CD14-positive monocyte (primary cell): ENCODE results near the gene TRIM31. TPM values are rescaled to one million over a fixed set of nuclear protein-coding genes. Genes with fewer than 3 reads are reported as not detected.

Experiments used
- DNase-seq, 3 donors: peaks; one replicate each; pipeline ENCODE4 v3.0.0-alpha.2; 2011 to 2022
- H2AFZ ChIP-seq: 2 replicates; pipeline ENCODE4 v1.6.0; 2012; ENCODE audit warnings: mild to moderate bottlenecking, low read depth, low read length, inconsistent platforms; ENCODE audit not compliant: insufficient read depth, poor library complexity, severe bottlenecking
- H3K27ac ChIP-seq, 2 donors: 1 replicate in 1 of 2; 2 replicates in 1 of 2; pipeline ENCODE4 v1.5.1; 2012 to 2013; ENCODE audit warnings: low read length in 2 of 2, control low read depth in 1 of 2, inconsistent platforms in 1 of 2, low read depth in 1 of 2, mild to moderate bottlenecking in 1 of 2
- H3K27me3 ChIP-seq, 2 donors: one replicate each; pipeline versions ENCODE4 v1.6.0 to v1.6.1; 2011 to 2013; ENCODE audit warnings: low read length in 2 of 2; ENCODE audit not compliant: control insufficient read depth in 2 of 2, insufficient read depth in 2 of 2
- H3K36me3 ChIP-seq, 2 donors: replicated peaks in 1 of 2; 1 replicate in 1 of 2; 2 replicates in 1 of 2; pipeline versions ENCODE4 v1.5.1 to v1.6.1; 2012 to 2013; ENCODE audit warnings: low read length in 2 of 2, control low read depth in 1 of 2, inconsistent platforms in 1 of 2, mild to moderate bottlenecking in 1 of 2; ENCODE audit not compliant: insufficient read depth in 2 of 2, control insufficient read depth in 1 of 2
- H3K4me1 ChIP-seq, 2 donors: 1 replicate in 1 of 2; 2 replicates in 1 of 2; pipeline versions ENCODE4 v1.5.1 to v1.6.1; 2012 to 2013; ENCODE audit warnings: low read length in 2 of 2, control low read depth in 1 of 2, inconsistent platforms in 1 of 2, mild to moderate bottlenecking in 1 of 2, moderate library complexity in 1 of 2; ENCODE audit not compliant: insufficient read depth in 2 of 2, control insufficient read depth in 1 of 2
- H3K4me2 ChIP-seq: replicated peaks from 2 replicates; pipeline ENCODE3; 2012; ENCODE audit warnings: low read length, moderate library complexity, mild to moderate bottlenecking; ENCODE audit not compliant: poor library complexity, severe bottlenecking; ENCODE audit errors: extremely low read depth
- H3K4me3 ChIP-seq, 3 experiments: fragments of 200-600 bp in 1 of 3; sonication (generic) in 1 of 3; replicated peaks in 1 of 3; 1 replicate in 2 of 3; 2 replicates in 1 of 3; pipeline ENCODE4 v1.5.1; 2011 to 2013; ENCODE audit warnings: low read length in 3 of 3, mild to moderate bottlenecking in 3 of 3, control low read depth in 2 of 3, low read depth in 2 of 3, inconsistent platforms in 1 of 3, moderate library complexity in 1 of 3
- H3K79me2 ChIP-seq: 2 replicates; pipeline ENCODE4 v1.6.0; 2012; ENCODE audit warnings: mild to moderate bottlenecking, control low read depth, inconsistent platforms, low read length, moderate library complexity; ENCODE audit not compliant: insufficient read depth
- H3K9ac ChIP-seq: 2 replicates; pipeline ENCODE4 v1.6.0; 2017; ENCODE audit warnings: low read length, mild to moderate bottlenecking; ENCODE audit not compliant: insufficient read depth, poor library complexity, severe bottlenecking
- H3K9me3 ChIP-seq, 2 donors: replicated peaks in 1 of 2; 1 replicate in 1 of 2; 2 replicates in 1 of 2; pipeline versions ENCODE4 v1.5.1 to v1.6.1; 2012 to 2013; ENCODE audit warnings: low read length in 2 of 2, control low read depth in 1 of 2; ENCODE audit not compliant: control insufficient read depth in 1 of 2, insufficient read depth in 1 of 2
- H4K20me1 ChIP-seq: 2 replicates; pipeline ENCODE4 v1.6.0; 2012; ENCODE audit warnings: mild to moderate bottlenecking, low read length, control low read depth, moderate library complexity; ENCODE audit not compliant: insufficient read depth
- H3K27ac Mint-ChIP-seq, 7 donors: one replicate each; pipeline ENCODE4 v1.8.0; 2020; ENCODE audit warnings: mild to moderate bottlenecking in 7 of 7, mixed read lengths in 7 of 7, moderate library complexity in 6 of 7, inconsistent platforms in 2 of 7
- H3K27me3 Mint-ChIP-seq, 3 donors: one replicate each; pipeline ENCODE4 v1.8.0; 2021 to 2022; ENCODE audit warnings: low read depth in 3 of 3, mild to moderate bottlenecking in 3 of 3, mixed read lengths in 3 of 3, moderate library complexity in 3 of 3, inconsistent platforms in 1 of 3
- H3K36me3 Mint-ChIP-seq, 2 donors: one replicate each; pipeline ENCODE4 v1.8.0; 2020; ENCODE audit warnings: mixed read lengths in 2 of 2, inconsistent platforms in 1 of 2, mild to moderate bottlenecking in 1 of 2
- H3K4me1 Mint-ChIP-seq: one replicate; pipeline ENCODE4 v1.8.0; 2020; ENCODE audit warnings: mild to moderate bottlenecking, mixed read lengths
- H3K4me3 Mint-ChIP-seq, 2 donors: one replicate each; pipeline ENCODE4 v1.8.0; 2020; ENCODE audit warnings: mild to moderate bottlenecking in 2 of 2, mixed read lengths in 2 of 2, moderate library complexity in 1 of 2
- H3K9me3 Mint-ChIP-seq, 7 donors: one replicate each; pipeline ENCODE4 v1.8.0; 2020 to 2022; ENCODE audit warnings: mixed read lengths in 7 of 7, mild to moderate bottlenecking in 6 of 7, moderate library complexity in 6 of 7, inconsistent platforms in 2 of 7
- WGBS: methylation state at CpG from one replicate; pipeline ENCODE4 v1.1.5; 2013; ENCODE audit warnings: missing lambda C conversion rate; ENCODE audit not compliant: insufficient coverage; 5-methylcytosine and 5-hydroxymethylcytosine counted together
- intact Hi-C, 2 donors: fragments of 100-400 bp; cut with micrococcal nuclease; formaldehyde crosslinking; loops; one replicate each; pipeline versions ENCODE4 v1.15.0 to v1.15.1; 2023
- polyA plus RNA-seq, 3 donors: library from polyadenylated mRNA; depleted of rRNA in 1 of 3; unstranded in 2 of 3; stranded (reverse) in 1 of 3; fragments of 300-500 nt in 2 of 3; fragments of >200 nt in 1 of 3; fragmentation: Illumina TruSeq in 2 of 3; gene quantifications; 1 replicate in 2 of 3; 2 replicates in 1 of 3; pipeline ENCODE4 v1.2.3, GENCODE V29; 2012 to 2021
- TF ChIP-seq, protein P1 (sequence below): fragments of 200-600 bp; IDR thresholded peaks from one replicate; pipeline ENCODE4 v1.8.0; 2022; ENCODE audit warnings: antibody characterized with exemption, mild to moderate bottlenecking

Gene TRIM31
- polyA plus RNA-seq, 3 donors, result not detected

DNA sequence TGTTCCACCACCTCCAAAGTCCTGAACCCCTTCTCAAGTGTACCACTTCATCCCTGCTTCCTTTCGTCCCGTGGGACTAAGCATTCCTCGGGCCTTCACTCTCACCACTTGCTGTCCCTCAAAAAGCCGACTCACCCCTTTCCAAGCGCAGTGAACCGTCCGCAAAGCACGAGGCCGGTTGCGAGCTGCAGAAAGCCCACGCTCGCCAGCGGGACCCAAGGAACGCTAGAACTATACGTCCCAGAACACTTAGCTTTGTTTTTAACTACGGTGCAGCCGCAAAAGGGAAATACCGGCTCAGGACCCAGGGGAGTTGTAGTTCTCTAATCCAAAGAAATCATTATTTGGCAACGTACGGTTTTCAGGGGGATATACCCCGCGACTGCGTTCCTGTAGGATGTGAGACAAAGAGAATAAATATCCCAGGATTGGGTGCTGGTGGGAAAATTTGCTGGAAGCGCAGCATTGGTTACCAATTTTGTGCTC is 52.2 kb downstream of the TRIM31 start:
- no peaks in the 10 kb centered on the region for H3K9me3 Mint-ChIP-seq
- Histone ChIP-seq H3K4me2 (peak overlapping the region; percentile 95), H3K9ac (peak overlapping the region; percentile 79), H3K9me3 (no peaks in the 10 kb centered on the region), H3K36me3 (peaks cover 6 to 31% of the 10 kb centered on the region in 2 donors), H3K27ac (peak overlapping the region; percentile 93 to 95), H3K79me2 (peaks cover 47% of the 10 kb centered on the region), H2AFZ (peak overlapping the region; percentile 84), H3K4me1 (peaks cover 24 to 26% of the 10 kb centered on the region in 2 donors), H4K20me1 (no peaks in the 10 kb centered on the region), H3K4me3 (peak overlapping the region; percentile 92 to 96 (median 95)), H3K27me3 (no peaks in the 10 kb centered on the region)
- peak overlapping the region; percentile 93 to 97 for H3K4me3 Mint-ChIP-seq
- no peaks in the 10 kb centered on the region for H3K27me3 Mint-ChIP-seq
- under 1% methylated on average over 19 of the region's 24 CpGs for WGBS
- peak; percentile 46 to 69 (median 49) for DNase-seq
- peak overlapping the region; percentile 94 to 99 (median 98) for H3K27ac Mint-ChIP-seq
- H3K36me3 Mint-ChIP-seq, result peaks cover 30 to 34% of the 10 kb centered on the region in 2 donors
- peaks cover 28% of the 10 kb centered on the region for H3K4me1 Mint-ChIP-seq
- intact Hi-C loops, result loop anchor here in 1 of 2 donors (10.0 kb wide), 2 partner anchors 136 to 264 kb away; partner anchors contain the start of gene TRIM39
- TF ChIP-seq, protein P1, sequence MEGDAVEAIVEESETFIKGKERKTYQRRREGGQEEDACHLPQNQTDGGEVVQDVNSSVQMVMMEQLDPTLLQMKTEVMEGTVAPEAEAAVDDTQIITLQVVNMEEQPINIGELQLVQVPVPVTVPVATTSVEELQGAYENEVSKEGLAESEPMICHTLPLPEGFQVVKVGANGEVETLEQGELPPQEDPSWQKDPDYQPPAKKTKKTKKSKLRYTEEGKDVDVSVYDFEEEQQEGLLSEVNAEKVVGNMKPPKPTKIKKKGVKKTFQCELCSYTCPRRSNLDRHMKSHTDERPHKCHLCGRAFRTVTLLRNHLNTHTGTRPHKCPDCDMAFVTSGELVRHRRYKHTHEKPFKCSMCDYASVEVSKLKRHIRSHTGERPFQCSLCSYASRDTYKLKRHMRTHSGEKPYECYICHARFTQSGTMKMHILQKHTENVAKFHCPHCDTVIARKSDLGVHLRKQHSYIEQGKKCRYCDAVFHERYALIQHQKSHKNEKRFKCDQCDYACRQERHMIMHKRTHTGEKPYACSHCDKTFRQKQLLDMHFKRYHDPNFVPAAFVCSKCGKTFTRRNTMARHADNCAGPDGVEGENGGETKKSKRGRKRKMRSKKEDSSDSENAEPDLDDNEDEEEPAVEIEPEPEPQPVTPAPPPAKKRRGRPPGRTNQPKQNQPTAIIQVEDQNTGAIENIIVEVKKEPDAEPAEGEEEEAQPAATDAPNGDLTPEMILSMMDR, result no peak

DNA sequence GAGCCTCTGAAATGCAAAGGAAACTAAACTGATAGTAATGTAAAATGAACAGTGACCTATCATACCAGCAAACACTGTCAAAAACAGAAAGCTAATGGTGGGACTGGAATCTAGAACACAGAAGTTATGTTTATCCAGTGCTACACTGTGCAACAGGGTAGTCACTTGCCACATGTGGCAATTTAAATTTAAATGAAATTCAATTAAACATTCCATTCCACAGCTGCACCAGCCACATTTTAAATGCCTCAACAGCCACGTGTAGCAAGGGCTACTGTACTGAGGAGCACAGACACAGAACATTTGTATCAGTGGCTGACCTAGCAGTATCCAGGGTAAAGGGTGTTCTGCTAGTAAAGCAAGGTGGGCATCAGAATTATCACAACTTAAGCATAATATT is 57.4 kb downstream of the TRIM31 start:
- WGBS, result no CpG with 5 or more reads among the region's 1 CpG
- intact Hi-C loops, result no loop called here
- Histone ChIP-seq H3K4me3 (no peak overlapping the region), H3K4me1 (peaks cover 7 to 10% of the 10 kb centered on the region in 2 donors), H3K27ac (no peak overlapping the region), H3K9me3 (no peaks in the 10 kb centered on the region), H3K36me3 (peaks cover 0 to 38% of the 10 kb centered on the region in 2 donors), H3K9ac (no peak overlapping the region), H4K20me1 (no peaks in the 10 kb centered on the region), H2AFZ (no peak overlapping the region), H3K4me2 (no peak overlapping the region), H3K79me2 (peaks cover 10% of the 10 kb centered on the region), H3K27me3 (no peaks in the 10 kb centered on the region)
- TF ChIP-seq, protein P1, result no peak
- H3K27me3 Mint-ChIP-seq, result no peaks in the 10 kb centered on the region
- H3K4me1 Mint-ChIP-seq, result peaks cover 10% of the 10 kb centered on the region
- no peaks in the 10 kb centered on the region for H3K9me3 Mint-ChIP-seq
- peaks cover 26 to 28% of the 10 kb centered on the region in 2 donors for H3K36me3 Mint-ChIP-seq
- H3K27ac Mint-ChIP-seq, result no peak overlapping the region
- no peak overlapping the region for H3K4me3 Mint-ChIP-seq
- no peak for DNase-seq
